HCT116 (cell line): ENCODE results near the gene MTFP1. TPM values are rescaled to one million over a fixed set of nuclear protein-coding genes. Genes with fewer than 3 reads are reported as not detected.

ENCODE experiments used
- ATAC-seq: fragments of 200-7000 bp; cut with Tn5 transposase; 2 replicates; pipeline ENCODE4 v1.9.1; 2020; ENCODE audit warnings: mild to moderate bottlenecking, moderate library complexity
- BruUV-seq: library from RNA; stranded (reverse); fragments of 400-500 nt; replicated peaks from 2 replicates; lab custom pipeline; 2021; lab: Mats Ljungman, UMichigan
- CTCF ChIA-PET: fragments of 300-600 bp; sonication (Branson Sonifier 250); formaldehyde crosslinking; loops from one replicate; lab custom pipeline; 2021; ENCODE audit warnings: antibody characterized with exemption; lab: Charles Lee
- POLR2A ChIA-PET: fragments of 300-600, 350-600 bp; sonication (Branson Sonifier 250); formaldehyde crosslinking; loops from one replicate; lab custom pipeline; 2021; ENCODE audit warnings: antibody characterized with exemption; lab: Charles Lee
- RAD21 ChIA-PET, 2 experiments: fragments of 300-600 bp; sonication (Branson Sonifier 250); formaldehyde crosslinking; loops; one replicate each; lab custom pipeline; 2023; ENCODE audit warnings: low total read pairs in 2 of 2; ENCODE audit not compliant: uncharacterized antibody in 2 of 2, unreplicated experiment in 2 of 2, low non-redundant PET in 1 of 2; lab: Charles Lee
- DNase-seq: peaks from one replicate; pipeline ENCODE4 v3.0.0-alpha.2; 2010; ENCODE audit warnings: low read depth, low spot score
- H2AFZ ChIP-seq: fragments of 200-600 bp; shearing (Covaris generic), sonication (generic); 2 replicates; pipeline ENCODE4 v1.6.1; 2017; ENCODE audit warnings: low read depth, mixed run types, mixed read lengths, antibody characterized with exemption, low read length; ENCODE audit not compliant: poor library complexity, severe bottlenecking
- H3K27ac ChIP-seq: 2 replicates; pipeline ENCODE4 v1.5.1; 2012; ENCODE audit warnings: low read depth, low read length
- H3K27me3 ChIP-seq: fragments of 200-600 bp; sonication (generic); 2 replicates; pipeline ENCODE4 v1.6.1; 2016; ENCODE audit warnings: mixed run types, low read length, mixed read lengths; ENCODE audit not compliant: insufficient read depth
- H3K36me3 ChIP-seq, 2 experiments: fragments of 200-500 bp in 1 of 2; fragments of 200-600 bp in 1 of 2; sonication (Bioruptor generic) in 1 of 2; sonication (generic) in 1 of 2; 2 replicates each; pipeline versions ENCODE4 v1.5.1 to v1.6.1; 2014 to 2016; ENCODE audit warnings: low read length in 2 of 2, inconsistent platforms in 1 of 2, mixed read lengths in 1 of 2, mixed run types in 1 of 2; ENCODE audit not compliant: insufficient read depth in 2 of 2, control insufficient read depth in 1 of 2
- H3K4me1 ChIP-seq, 2 experiments: fragments of 200-600 bp in 1 of 2; sonication (generic) in 1 of 2; 2 replicates each; pipeline versions ENCODE4 v1.5.1 to v1.6.1; 2012 to 2017; ENCODE audit warnings: low read length in 2 of 2, inconsistent platforms in 1 of 2, mild to moderate bottlenecking in 1 of 2, mixed read lengths in 1 of 2, mixed run types in 1 of 2, moderate library complexity in 1 of 2; ENCODE audit not compliant: insufficient read depth in 2 of 2, control insufficient read depth in 1 of 2
- H3K4me2 ChIP-seq: fragments of 200-600 bp; sonication (generic); 2 replicates; pipeline ENCODE4 v1.6.1; 2017; ENCODE audit warnings: mixed run types, low read length, mixed read lengths
- H3K4me3 ChIP-seq, 2 experiments: fragments of 200-600 bp in 1 of 2; sonication (generic) in 1 of 2; replicated peaks in 1 of 2; 2 replicates each; pipeline ENCODE4 v1.5.1; 2011 to 2016; ENCODE audit warnings: low read length in 2 of 2, control low read depth in 1 of 2, low read depth in 1 of 2, mild to moderate bottlenecking in 1 of 2, mixed read lengths in 1 of 2, mixed run types in 1 of 2
- H3K79me2 ChIP-seq: fragments of 200-600 bp; sonication (generic); 2 replicates; pipeline ENCODE4 v1.6.1; 2017; ENCODE audit warnings: mild to moderate bottlenecking, mixed run types, low read length, moderate library complexity, mixed read lengths; ENCODE audit not compliant: insufficient read depth
- H3K9ac ChIP-seq: fragments of 200-600 bp; sonication (generic); 2 replicates; pipeline ENCODE4 v1.6.1; 2016; ENCODE audit warnings: low read length, mixed read lengths
- H3K9me2 ChIP-seq: fragments of 200-600 bp; sonication (generic), shearing (Covaris generic); 2 replicates; pipeline ENCODE4 v1.6.1; 2017; ENCODE audit warnings: mixed run types, mild to moderate bottlenecking, moderate library complexity; ENCODE audit not compliant: insufficient read depth
- H3K9me3 ChIP-seq, 2 experiments: fragments of 200-500 bp in 1 of 2; fragments of 200-600 bp in 1 of 2; sonication (Bioruptor generic) in 1 of 2; sonication (generic) in 1 of 2; 2 replicates each; pipeline ENCODE4 v1.6.1; 2014 to 2017; ENCODE audit warnings: low read length in 2 of 2, mixed read lengths in 2 of 2, inconsistent platforms in 1 of 2, low read depth in 1 of 2, mild to moderate bottlenecking in 1 of 2, mixed run types in 1 of 2, moderate library complexity in 1 of 2; ENCODE audit not compliant: control insufficient read depth in 1 of 2, insufficient read depth in 1 of 2
- H4K20me1 ChIP-seq: fragments of 200-600 bp; sonication (generic), shearing (Covaris generic); 2 replicates; pipeline ENCODE4 v1.6.1; 2017; ENCODE audit warnings: mixed run types, mild to moderate bottlenecking, moderate library complexity; ENCODE audit not compliant: insufficient read depth
- ELF1 ChIP-seq: IDR thresholded peaks from 2 replicates; pipeline ENCODE4 v1.6.1; 2012; ENCODE audit warnings: low read depth, borderline replicate concordance
- EZH2 ChIP-seq: fragments of 200-600 bp; sonication (generic); IDR thresholded peaks from 2 replicates; pipeline ENCODE4 v1.6.1; 2017; ENCODE audit warnings: antibody characterized with exemption, mixed run types
- JUND ChIP-seq: IDR thresholded peaks from 2 replicates; pipeline ENCODE4 v1.6.1; 2012
- MAX ChIP-seq: IDR thresholded peaks from 2 replicates; pipeline ENCODE4 v1.6.1; 2012
- REST ChIP-seq: IDR thresholded peaks from 2 replicates; pipeline ENCODE4 v1.6.1; 2012; ENCODE audit warnings: low read depth
- SP1 ChIP-seq: IDR thresholded peaks from 2 replicates; pipeline ENCODE4 v1.6.1; 2012; ENCODE audit warnings: low read depth
- YY1 ChIP-seq: IDR thresholded peaks from 2 replicates; pipeline ENCODE4 v1.6.1; 2011; ENCODE audit warnings: low read length, low read depth, moderate library complexity, mild to moderate bottlenecking; ENCODE audit not compliant: insufficient replicate concordance; ENCODE audit errors: extremely low read depth
- intact Hi-C: fragments of 100-400 bp; cut with micrococcal nuclease; formaldehyde crosslinking; loops from 2 replicates; pipeline ENCODE4 v1.10.0; 2022
- total RNA-seq: library from RNA; stranded (reverse); gene quantifications from one replicate; pipeline ENCODE4 v1.2.1, GENCODE V29; 2021; ENCODE audit not compliant: unreplicated experiment

The MTFP1 gene
- total RNA-seq, 1 experiment from 2014 or later = 36.1 TPM

- ChIA-PET POLR2A (interaction anchor here (1.2 kb wide), 1 partner anchor 27 kb away, joined by 4 read pairs; the partner anchor contains the start of genes CCDC157 and SF3A1), RAD21 (no interaction called here), CTCF (no interaction called here)
- Histone ChIP-seq H3K4me2 (no peak overlapping the region), H3K4me1 (peaks cover 3 to 16% of the 10 kb centered on the region in 2 experiments; a peak in 3 of 4 replicates), H3K79me2 (no peaks in the 10 kb centered on the region), H3K36me3 (0 out of 4 replicates have a peak, but pooled peaks cover 0 to 4% of the 10 kb centered on the region in 2 experiments), H3K27me3 (no peaks in the 10 kb centered on the region), H2AFZ (no peak overlapping the region), H3K9me2 (no peaks in the 10 kb centered on the region), H3K4me3 (no peak overlapping the region), H3K27ac (no peak overlapping the region), H4K20me1 (no peaks in the 10 kb centered on the region), H3K9me3 (no peaks in the 10 kb centered on the region), H3K9ac (no peak overlapping the region)
- no TSS peak for BruUV-seq
- intact Hi-C loops = no loop called here
- DNase-seq (no peak), ATAC-seq (no peak)
- TF ChIP-seq JUND (no peak), SP1 (no peak), ELF1 (no peak), MAX (no peak), REST (no peak), EZH2 (no peak), YY1 (no peak)
These were observed 42.5 kb upstream of the MTFP1 start for GRCh38 chr22:30383061-30383460.
